GM23338 (cell line): Measurements from ENCODE around the gene AASDHPPT. TPM values are rescaled to one million over a fixed set of nuclear protein-coding genes. Genes with fewer than 3 reads are reported as not detected.

Experiments
- ATAC-seq: fragments of 200-7000 bp; cut with Tn5 transposase; 3 replicates; pipeline ENCODE4 v1.9.1; 2020
- DNase-seq: peaks from one replicate; pipeline ENCODE4 v3.0.0-alpha.2; 2015; ENCODE audit warnings: low spot score
- H2AFZ ChIP-seq: fragments of 200-600 bp; sonication (generic); 2 replicates; pipeline ENCODE4 v1.8.0; 2016; ENCODE audit warnings: antibody characterized with exemption, mild to moderate bottlenecking, moderate library complexity
- H3F3A ChIP-seq: fragments of 200-600 bp; sonication (generic); replicated peaks from 2 replicates; pipeline ENCODE4 v1.8.0; 2017; ENCODE audit warnings: antibody characterized with exemption, mixed run types, low read depth
- H3K27ac ChIP-seq: fragments of 200-600 bp; sonication (generic); 2 replicates; pipeline ENCODE4 v1.6.1; 2016; ENCODE audit warnings: low read depth
- H3K27me3 ChIP-seq: fragments of 200-600 bp; sonication (generic); 2 replicates; pipeline ENCODE4 v1.8.0; 2016; ENCODE audit warnings: mild to moderate bottlenecking, mixed run types, moderate library complexity; ENCODE audit not compliant: insufficient read depth
- H3K36me3 ChIP-seq: fragments of 200-600 bp; sonication (generic); 2 replicates; pipeline ENCODE4 v1.8.0; 2016; ENCODE audit warnings: mild to moderate bottlenecking; ENCODE audit not compliant: insufficient read depth
- H3K4me1 ChIP-seq: fragments of 200-600 bp; sonication (generic); 2 replicates; pipeline ENCODE4 v1.8.0; 2016; ENCODE audit warnings: mild to moderate bottlenecking, moderate library complexity; ENCODE audit not compliant: insufficient read depth
- H3K4me2 ChIP-seq: fragments of 200-600 bp; sonication (generic); 2 replicates; pipeline ENCODE4 v1.7.1; 2017; ENCODE audit warnings: mixed run types
- H3K4me3 ChIP-seq: fragments of 200-600 bp; sonication (generic); 2 replicates; pipeline ENCODE4 v1.6.1; 2016; ENCODE audit warnings: mixed run types
- H3K79me2 ChIP-seq: fragments of 200-600 bp; sonication (generic); replicated peaks from 2 replicates; pipeline ENCODE4 v1.8.0; 2017; ENCODE audit warnings: mild to moderate bottlenecking; ENCODE audit not compliant: insufficient read depth
- H3K9me2 ChIP-seq: fragments of 200-600 bp; sonication (generic); 2 replicates; pipeline ENCODE4 v1.8.0; 2017; ENCODE audit not compliant: insufficient read depth
- H4K20me1 ChIP-seq: fragments of 200-600 bp; sonication (generic); replicated peaks from 2 replicates; pipeline ENCODE4 v1.8.0; 2017; ENCODE audit warnings: mild to moderate bottlenecking; ENCODE audit not compliant: insufficient read depth
- H3K27ac Mint-ChIP-seq: 2 replicates; pipeline ENCODE4 v1.8.0; 2020; ENCODE audit warnings: inconsistent platforms, mild to moderate bottlenecking, moderate library complexity, mixed read lengths
- H3K27me3 Mint-ChIP-seq: 3 replicates; pipeline ENCODE4 v1.8.0; 2022; ENCODE audit warnings: low read depth, mild to moderate bottlenecking, moderate library complexity, mixed read lengths, inconsistent platforms; ENCODE audit not compliant: insufficient read depth, poor library complexity
- H3K36me3 Mint-ChIP-seq: 3 replicates; pipeline ENCODE4 v1.8.0; 2021; ENCODE audit warnings: low read depth, mild to moderate bottlenecking, inconsistent platforms, moderate library complexity, mixed read lengths
- H3K4me1 Mint-ChIP-seq: 3 replicates; pipeline ENCODE4 v1.8.0; 2020; ENCODE audit warnings: mild to moderate bottlenecking, inconsistent platforms, mixed read lengths
- H3K4me3 Mint-ChIP-seq: 3 replicates; pipeline ENCODE4 v1.8.0; 2021; ENCODE audit warnings: moderate library complexity, mild to moderate bottlenecking, inconsistent platforms, mixed read lengths
- H3K9me3 Mint-ChIP-seq: 3 replicates; pipeline ENCODE4 v1.8.0; 2020; ENCODE audit warnings: moderate library complexity, mild to moderate bottlenecking, inconsistent platforms, mixed read lengths
- CREB1 ChIP-seq: fragments of 250-450 bp; sonication (Bioruptor Pico); IDR thresholded peaks from 2 replicates; pipeline ENCODE4 v1.5.0; 2020; ENCODE audit warnings: low read depth, mild to moderate bottlenecking, moderate library complexity
- EZH2 ChIP-seq: fragments of 200-600 bp; sonication (generic); IDR thresholded peaks from one replicate; pipeline ENCODE4 v1.8.0; 2017; ENCODE audit warnings: antibody characterized with exemption, mild to moderate bottlenecking, low read depth; ENCODE audit not compliant: unreplicated experiment
- EZH2phosphoT487 ChIP-seq: fragments of 200-600 bp; sonication (generic); IDR thresholded peaks from one replicate; pipeline ENCODE4 v1.8.1; 2018; ENCODE audit warnings: antibody characterized with exemption; ENCODE audit not compliant: unreplicated experiment
- JUNB ChIP-seq: IDR thresholded peaks from one replicate; pipeline ENCODE4 v1.6.1; 2016; ENCODE audit warnings: antibody characterized with exemption; ENCODE audit not compliant: unreplicated experiment
- NANOG ChIP-seq: IDR thresholded peaks from 2 replicates; pipeline ENCODE4 v1.6.1; 2016; ENCODE audit warnings: antibody characterized with exemption, borderline replicate concordance
- POLR2AphosphoS5 ChIP-seq: IDR thresholded peaks from 2 replicates; pipeline ENCODE4 v1.6.1; 2016; ENCODE audit warnings: antibody characterized with exemption, low read depth
- STAT1 ChIP-seq: IDR thresholded peaks from one replicate; pipeline ENCODE4 v1.6.1; 2016; ENCODE audit warnings: antibody characterized with exemption; ENCODE audit not compliant: unreplicated experiment
- ZNF114 ChIP-seq: fragments of 250-450 bp; sonication (Bioruptor Pico); IDR thresholded peaks from 2 replicates; pipeline ENCODE4 v1.5.0; 2020; ENCODE audit warnings: mild to moderate bottlenecking, moderate library complexity
- ZNF331 ChIP-seq: fragments of 250-450 bp; sonication (Bioruptor Pico); IDR thresholded peaks from 2 replicates; pipeline ENCODE4 v1.5.0; 2020; ENCODE audit warnings: low read depth, mild to moderate bottlenecking, moderate library complexity
- polyA plus RNA-seq: library from polyadenylated mRNA; unstranded; fragments of >200 nt; fragmentation: Nextera tagmentation; extraction: Ambion mirVana; gene quantifications from 2 replicates; pipeline ENCODE4 v1.2.1, GENCODE V29; 2016
- total RNA-seq: library from RNA; depleted of rRNA; stranded (reverse); fragments of >200 nt; shearing (Covaris generic); gene quantifications from 2 replicates; pipeline ENCODE4 v1.2.3, GENCODE V29; 2014
- TF ChIP-seq, protein P1 (sequence below): IDR thresholded peaks from one replicate; pipeline ENCODE4 v1.6.1; 2018; ENCODE audit warnings: antibody characterized with exemption; ENCODE audit not compliant: unreplicated experiment
- TF ChIP-seq, protein P2 (sequence below), 2 experiments: fragments of 200-600 bp in 1 of 2; sonication (generic) in 1 of 2; conservative IDR thresholded peaks; 2 replicates each; pipeline versions ENCODE4 v1.5.1 to v1.6.1; 2016 to 2017; ENCODE audit warnings: antibody characterized with exemption in 2 of 2, low read depth in 2 of 2, mild to moderate bottlenecking in 2 of 2, moderate library complexity in 1 of 2
- TF ChIP-seq, protein P3 (sequence below): fragments of 250-450 bp; sonication (Bioruptor Pico); IDR thresholded peaks from 2 replicates; pipeline ENCODE4 v1.5.0; 2020; ENCODE audit warnings: mild to moderate bottlenecking, moderate library complexity
- TF ChIP-seq, protein P4 (sequence below): IDR thresholded peaks from 2 replicates; pipeline ENCODE4 v1.6.1; 2016; ENCODE audit warnings: antibody characterized with exemption

AASDHPPT gene
- total and polyA plus RNA-seq, 2 experiments from 2014 or later = 49.0 to 62.3 TPM

DNA sequence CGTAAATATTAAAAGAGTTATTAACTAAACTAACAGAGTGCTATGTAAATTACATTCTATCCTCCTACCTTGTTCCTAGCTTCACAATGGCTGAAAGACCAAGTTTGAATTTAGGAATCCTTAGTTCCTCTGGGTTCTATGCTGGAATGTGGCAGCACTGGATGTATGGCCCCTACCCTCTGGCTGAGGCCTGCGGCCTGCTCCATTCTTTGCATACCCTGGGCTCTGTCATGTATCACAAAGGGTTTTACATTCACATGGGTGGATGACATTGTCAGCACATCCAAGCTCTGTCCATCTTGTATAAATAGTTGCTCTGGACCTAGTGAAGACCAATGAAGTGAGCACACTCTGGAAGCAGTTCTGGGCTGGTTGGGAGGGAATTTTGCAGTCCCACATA, 54.5 kb downstream of the AASDHPPT start:
- no peaks in the 10 kb centered on the region for H3K9me2 ChIP-seq
- H4K20me1 ChIP-seq = no peaks in the 10 kb centered on the region
- no peaks in the 10 kb centered on the region for H3K27me3 Mint-ChIP-seq
- H3K4me1 ChIP-seq = peaks cover 14% of the 10 kb centered on the region
- no peaks in the 10 kb centered on the region for H3K36me3 ChIP-seq
- H3K79me2 ChIP-seq = no peaks in the 10 kb centered on the region
- H3K4me2 ChIP-seq = no peak overlapping the region
- peak; percentile 55 for ATAC-seq
- H3K27ac ChIP-seq = no peak overlapping the region
- H3K4me1 Mint-ChIP-seq = peaks cover 4% of the 10 kb centered on the region
- H3F3A ChIP-seq = no peaks in the 10 kb centered on the region
- H3K4me3 Mint-ChIP-seq = no peak overlapping the region
- H2AFZ ChIP-seq = no peak overlapping the region
- H3K27me3 ChIP-seq = no peaks in the 10 kb centered on the region
- TF ChIP-seq NANOG (no peak), STAT1 (no peak), CREB1 (CRISPR knock-in tag) (no peak), EZH2 (no peak), JUNB (no peak), EZH2phosphoT487 (no peak), ZNF114 (CRISPR knock-in tag) (no peak), POLR2AphosphoS5 (no peak), ZNF331 (CRISPR knock-in tag) (no peak)
- TF ChIP-seq, protein P1, sequence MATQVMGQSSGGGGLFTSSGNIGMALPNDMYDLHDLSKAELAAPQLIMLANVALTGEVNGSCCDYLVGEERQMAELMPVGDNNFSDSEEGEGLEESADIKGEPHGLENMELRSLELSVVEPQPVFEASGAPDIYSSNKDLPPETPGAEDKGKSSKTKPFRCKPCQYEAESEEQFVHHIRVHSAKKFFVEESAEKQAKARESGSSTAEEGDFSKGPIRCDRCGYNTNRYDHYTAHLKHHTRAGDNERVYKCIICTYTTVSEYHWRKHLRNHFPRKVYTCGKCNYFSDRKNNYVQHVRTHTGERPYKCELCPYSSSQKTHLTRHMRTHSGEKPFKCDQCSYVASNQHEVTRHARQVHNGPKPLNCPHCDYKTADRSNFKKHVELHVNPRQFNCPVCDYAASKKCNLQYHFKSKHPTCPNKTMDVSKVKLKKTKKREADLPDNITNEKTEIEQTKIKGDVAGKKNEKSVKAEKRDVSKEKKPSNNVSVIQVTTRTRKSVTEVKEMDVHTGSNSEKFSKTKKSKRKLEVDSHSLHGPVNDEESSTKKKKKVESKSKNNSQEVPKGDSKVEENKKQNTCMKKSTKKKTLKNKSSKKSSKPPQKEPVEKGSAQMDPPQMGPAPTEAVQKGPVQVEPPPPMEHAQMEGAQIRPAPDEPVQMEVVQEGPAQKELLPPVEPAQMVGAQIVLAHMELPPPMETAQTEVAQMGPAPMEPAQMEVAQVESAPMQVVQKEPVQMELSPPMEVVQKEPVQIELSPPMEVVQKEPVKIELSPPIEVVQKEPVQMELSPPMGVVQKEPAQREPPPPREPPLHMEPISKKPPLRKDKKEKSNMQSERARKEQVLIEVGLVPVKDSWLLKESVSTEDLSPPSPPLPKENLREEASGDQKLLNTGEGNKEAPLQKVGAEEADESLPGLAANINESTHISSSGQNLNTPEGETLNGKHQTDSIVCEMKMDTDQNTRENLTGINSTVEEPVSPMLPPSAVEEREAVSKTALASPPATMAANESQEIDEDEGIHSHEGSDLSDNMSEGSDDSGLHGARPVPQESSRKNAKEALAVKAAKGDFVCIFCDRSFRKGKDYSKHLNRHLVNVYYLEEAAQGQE = no peak
- TF ChIP-seq, protein P2, sequence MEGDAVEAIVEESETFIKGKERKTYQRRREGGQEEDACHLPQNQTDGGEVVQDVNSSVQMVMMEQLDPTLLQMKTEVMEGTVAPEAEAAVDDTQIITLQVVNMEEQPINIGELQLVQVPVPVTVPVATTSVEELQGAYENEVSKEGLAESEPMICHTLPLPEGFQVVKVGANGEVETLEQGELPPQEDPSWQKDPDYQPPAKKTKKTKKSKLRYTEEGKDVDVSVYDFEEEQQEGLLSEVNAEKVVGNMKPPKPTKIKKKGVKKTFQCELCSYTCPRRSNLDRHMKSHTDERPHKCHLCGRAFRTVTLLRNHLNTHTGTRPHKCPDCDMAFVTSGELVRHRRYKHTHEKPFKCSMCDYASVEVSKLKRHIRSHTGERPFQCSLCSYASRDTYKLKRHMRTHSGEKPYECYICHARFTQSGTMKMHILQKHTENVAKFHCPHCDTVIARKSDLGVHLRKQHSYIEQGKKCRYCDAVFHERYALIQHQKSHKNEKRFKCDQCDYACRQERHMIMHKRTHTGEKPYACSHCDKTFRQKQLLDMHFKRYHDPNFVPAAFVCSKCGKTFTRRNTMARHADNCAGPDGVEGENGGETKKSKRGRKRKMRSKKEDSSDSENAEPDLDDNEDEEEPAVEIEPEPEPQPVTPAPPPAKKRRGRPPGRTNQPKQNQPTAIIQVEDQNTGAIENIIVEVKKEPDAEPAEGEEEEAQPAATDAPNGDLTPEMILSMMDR (conservative IDR thresholded peaks at IDR 0.05; ENCODE audit: low read depth in 2 of 2) = no peak
- TF ChIP-seq, protein P3, sequence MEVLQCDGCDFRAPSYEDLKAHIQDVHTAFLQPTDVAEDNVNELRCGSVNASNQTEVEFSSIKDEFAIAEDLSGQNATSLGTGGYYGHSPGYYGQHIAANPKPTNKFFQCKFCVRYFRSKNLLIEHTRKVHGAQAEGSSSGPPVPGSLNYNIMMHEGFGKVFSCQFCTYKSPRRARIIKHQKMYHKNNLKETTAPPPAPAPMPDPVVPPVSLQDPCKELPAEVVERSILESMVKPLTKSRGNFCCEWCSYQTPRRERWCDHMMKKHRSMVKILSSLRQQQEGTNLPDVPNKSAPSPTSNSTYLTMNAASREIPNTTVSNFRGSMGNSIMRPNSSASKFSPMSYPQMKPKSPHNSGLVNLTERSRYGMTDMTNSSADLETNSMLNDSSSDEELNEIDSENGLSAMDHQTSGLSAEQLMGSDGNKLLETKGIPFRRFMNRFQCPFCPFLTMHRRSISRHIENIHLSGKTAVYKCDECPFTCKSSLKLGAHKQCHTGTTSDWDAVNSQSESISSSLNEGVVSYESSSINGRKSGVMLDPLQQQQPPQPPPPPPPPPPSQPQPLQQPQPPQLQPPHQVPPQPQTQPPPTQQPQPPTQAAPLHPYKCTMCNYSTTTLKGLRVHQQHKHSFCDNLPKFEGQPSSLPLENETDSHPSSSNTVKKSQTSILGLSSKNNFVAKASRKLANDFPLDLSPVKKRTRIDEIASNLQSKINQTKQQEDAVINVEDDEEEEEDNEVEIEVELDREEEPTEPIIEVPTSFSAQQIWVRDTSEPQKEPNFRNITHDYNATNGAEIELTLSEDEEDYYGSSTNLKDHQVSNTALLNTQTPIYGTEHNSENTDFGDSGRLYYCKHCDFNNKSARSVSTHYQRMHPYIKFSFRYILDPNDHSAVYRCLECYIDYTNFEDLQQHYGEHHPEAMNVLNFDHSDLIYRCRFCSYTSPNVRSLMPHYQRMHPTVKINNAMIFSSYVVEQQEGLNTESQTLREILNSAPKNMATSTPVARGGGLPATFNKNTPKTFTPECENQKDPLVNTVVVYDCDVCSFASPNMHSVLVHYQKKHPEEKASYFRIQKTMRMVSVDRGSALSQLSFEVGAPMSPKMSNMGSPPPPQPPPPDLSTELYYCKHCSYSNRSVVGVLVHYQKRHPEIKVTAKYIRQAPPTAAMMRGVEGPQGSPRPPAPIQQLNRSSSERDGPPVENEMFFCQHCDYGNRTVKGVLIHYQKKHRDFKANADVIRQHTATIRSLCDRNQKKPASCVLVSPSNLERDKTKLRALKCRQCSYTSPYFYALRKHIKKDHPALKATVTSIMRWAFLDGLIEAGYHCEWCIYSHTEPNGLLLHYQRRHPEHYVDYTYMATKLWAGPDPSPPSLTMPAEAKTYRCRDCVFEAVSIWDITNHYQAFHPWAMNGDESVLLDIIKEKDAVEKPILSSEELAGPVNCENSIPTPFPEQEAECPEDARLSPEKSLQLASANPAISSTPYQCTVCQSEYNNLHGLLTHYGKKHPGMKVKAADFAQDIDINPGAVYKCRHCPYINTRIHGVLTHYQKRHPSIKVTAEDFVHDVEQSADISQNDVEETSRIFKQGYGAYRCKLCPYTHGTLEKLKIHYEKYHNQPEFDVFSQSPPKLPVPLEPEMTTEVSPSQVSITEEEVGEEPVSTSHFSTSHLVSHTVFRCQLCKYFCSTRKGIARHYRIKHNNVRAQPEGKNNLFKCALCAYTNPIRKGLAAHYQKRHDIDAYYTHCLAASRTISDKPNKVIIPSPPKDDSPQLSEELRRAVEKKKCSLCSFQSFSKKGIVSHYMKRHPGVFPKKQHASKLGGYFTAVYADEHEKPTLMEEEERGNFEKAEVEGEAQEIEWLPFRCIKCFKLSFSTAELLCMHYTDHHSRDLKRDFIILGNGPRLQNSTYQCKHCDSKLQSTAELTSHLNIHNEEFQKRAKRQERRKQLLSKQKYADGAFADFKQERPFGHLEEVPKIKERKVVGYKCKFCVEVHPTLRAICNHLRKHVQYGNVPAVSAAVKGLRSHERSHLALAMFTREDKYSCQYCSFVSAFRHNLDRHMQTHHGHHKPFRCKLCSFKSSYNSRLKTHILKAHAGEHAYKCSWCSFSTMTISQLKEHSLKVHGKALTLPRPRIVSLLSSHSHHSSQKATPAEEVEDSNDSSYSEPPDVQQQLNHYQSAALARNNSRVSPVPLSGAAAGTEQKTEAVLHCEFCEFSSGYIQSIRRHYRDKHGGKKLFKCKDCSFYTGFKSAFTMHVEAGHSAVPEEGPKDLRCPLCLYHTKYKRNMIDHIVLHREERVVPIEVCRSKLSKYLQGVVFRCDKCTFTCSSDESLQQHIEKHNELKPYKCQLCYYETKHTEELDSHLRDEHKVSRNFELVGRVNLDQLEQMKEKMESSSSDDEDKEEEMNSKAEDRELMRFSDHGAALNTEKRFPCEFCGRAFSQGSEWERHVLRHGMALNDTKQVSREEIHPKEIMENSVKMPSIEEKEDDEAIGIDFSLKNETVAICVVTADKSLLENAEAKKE (CRISPR knock-in tag) = no peak
- TF ChIP-seq, protein P4, sequence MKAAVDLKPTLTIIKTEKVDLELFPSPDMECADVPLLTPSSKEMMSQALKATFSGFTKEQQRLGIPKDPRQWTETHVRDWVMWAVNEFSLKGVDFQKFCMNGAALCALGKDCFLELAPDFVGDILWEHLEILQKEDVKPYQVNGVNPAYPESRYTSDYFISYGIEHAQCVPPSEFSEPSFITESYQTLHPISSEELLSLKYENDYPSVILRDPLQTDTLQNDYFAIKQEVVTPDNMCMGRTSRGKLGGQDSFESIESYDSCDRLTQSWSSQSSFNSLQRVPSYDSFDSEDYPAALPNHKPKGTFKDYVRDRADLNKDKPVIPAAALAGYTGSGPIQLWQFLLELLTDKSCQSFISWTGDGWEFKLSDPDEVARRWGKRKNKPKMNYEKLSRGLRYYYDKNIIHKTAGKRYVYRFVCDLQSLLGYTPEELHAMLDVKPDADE = no peak
- peak; percentile 37 for DNase-seq
- H3K4me3 ChIP-seq = no peak overlapping the region
- H3K27ac Mint-ChIP-seq = no peak overlapping the region
- H3K36me3 Mint-ChIP-seq = no peaks in the 10 kb centered on the region
- no peaks in the 10 kb centered on the region for H3K9me3 Mint-ChIP-seq
